ENCODE data around the gene ZDHHC15.
"Not testable (repeated sequence)": the region's sequence is repeated elsewhere in the genome, so short reads cannot be mapped to it uniquely, and the experiment has no call there.

Gene ZDHHC15

DNA sequence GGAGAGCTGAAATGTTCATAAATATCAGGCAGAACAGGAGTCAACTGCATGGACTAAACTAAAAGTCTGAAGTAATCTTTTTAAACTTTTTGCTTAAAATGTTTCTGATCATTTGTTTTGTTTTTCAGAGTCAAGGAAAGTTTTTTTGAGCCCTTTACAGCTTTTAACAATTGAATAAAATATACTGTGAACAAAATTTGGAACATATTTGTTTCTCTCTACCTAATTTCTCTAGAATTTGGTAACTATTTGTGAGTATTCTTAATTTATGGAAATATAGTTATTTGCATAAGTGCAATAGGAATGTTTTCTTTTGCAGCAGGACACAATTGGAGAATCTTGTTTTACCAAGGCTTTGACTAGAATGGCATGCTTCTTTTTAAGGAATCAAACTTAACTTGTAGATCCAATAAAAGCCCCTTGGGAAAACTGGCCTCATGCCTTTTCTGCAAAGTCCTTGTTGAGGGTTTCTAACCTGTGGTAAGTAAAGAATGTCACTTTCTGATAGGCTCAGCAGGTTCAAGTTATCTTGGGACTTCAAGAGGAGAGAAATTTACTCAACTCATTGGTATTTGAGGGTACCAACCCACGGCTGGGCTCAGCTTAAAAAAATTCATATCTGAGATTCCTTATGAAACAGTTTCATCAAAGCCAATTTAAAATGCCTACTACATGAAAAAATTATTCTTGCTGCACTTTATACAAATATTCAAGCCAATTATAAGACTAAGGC is 157.4 kb downstream of the ZDHHC15 start:
- H3K36me3 ChIP-seq (ENCODE audit: insufficient read depth, low read length): no peaks in the 10 kb centered on the region
- no peak overlapping the region for H2AFZ ChIP-seq (ENCODE audit: low read depth, low read length)
- no peak overlapping the region for H3K4me3 ChIP-seq (ENCODE audit: low read length)
- no peaks in the 10 kb centered on the region for H3K27me3 ChIP-seq (ENCODE audit: insufficient read depth, low read length)
- H3K9me3 ChIP-seq (ENCODE audit: low read length): no peaks in the 10 kb centered on the region
- H3K4me1 ChIP-seq (ENCODE audit: insufficient read depth, low read length): peaks cover 11% of the 10 kb centered on the region

DNA sequence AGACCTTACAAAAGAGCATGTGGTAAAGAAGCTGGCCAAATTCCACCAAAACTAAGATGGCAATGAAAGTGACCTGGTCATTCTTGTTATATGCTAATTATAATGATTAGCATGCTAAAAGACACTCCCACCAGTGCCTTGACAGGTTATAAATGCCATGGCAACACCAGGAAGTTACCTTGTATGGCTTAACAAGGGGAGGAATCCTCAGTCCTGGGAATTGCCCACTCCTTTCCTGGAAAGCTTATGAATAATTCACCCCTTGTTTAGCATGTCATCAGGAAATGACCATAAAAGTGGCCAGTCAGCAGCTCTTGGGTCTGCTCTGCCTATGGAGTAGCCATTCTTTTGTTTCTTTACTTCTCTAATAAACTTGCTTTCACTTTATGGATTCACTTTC is 161.0 kb downstream of the ZDHHC15 start:
- Histone ChIP-seq H3K4me3 (ENCODE audit: low read length) (no peak overlapping the region), H3K9me3 (ENCODE audit: low read length) (no peaks in the 10 kb centered on the region), H3K4me1 (ENCODE audit: insufficient read depth, low read length) (peaks cover 8% of the 10 kb centered on the region), H3K36me3 (ENCODE audit: insufficient read depth, low read length) (no peaks in the 10 kb centered on the region), H3K27me3 (ENCODE audit: insufficient read depth, low read length) (no peaks in the 10 kb centered on the region), H2AFZ (ENCODE audit: low read depth, low read length) (no peak overlapping the region)

DNA sequence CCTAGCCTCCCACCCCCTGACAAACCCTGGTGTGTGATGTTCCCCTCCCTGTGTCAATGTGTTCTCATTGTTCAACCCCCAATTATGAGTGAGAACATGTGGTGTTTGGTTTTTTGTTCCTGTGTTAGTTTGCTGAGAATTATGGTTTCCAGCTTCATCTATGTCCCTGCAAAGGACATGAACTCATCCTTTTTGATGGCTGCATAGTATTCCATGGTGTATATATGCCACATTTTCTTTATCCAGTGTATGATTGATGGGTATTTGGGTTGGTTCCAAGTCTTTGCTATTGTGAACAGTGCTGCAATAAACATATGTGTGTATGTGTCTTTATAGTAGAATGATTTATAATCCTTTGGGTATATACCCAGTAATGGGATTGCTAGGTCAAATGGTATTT is 174.2 kb downstream of the ZDHHC15 start:
- not testable (repeated sequence) for H3K4me1 ChIP-seq (ENCODE audit: insufficient read depth, low read length); H3K4me3 ChIP-seq (ENCODE audit: low read length)

DNA sequence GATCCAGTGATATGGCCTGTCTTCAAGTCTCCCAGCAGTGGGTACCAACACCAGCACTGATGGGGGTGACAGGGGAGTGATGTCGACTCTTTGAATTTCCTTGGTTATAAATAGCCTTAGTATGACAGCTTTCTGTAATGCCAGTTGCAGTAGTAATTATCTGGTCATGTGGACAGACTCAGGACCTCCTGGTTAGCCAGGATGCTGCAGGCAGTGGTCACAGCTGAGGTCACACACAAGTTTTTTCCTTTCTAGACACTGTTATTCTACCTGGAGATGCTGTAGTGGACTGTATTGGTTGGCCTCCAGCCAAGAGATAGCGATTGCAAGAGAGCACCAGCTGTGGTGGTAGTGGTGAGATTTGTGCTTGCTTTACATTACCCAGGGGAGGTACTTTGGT is 185.3 kb downstream of the ZDHHC15 start:
- H2AFZ ChIP-seq (ENCODE audit: low read depth, low read length): no peak overlapping the region
- H3K4me1 ChIP-seq (ENCODE audit: insufficient read depth, low read length): no peaks in the 10 kb centered on the region
- no peaks in the 10 kb centered on the region for H3K36me3 ChIP-seq (ENCODE audit: insufficient read depth, low read length)
- no peaks in the 10 kb centered on the region for H3K27me3 ChIP-seq (ENCODE audit: insufficient read depth, low read length)
- H3K9me3 ChIP-seq (ENCODE audit: low read length): no peaks in the 10 kb centered on the region
- H3K4me3 ChIP-seq (ENCODE audit: low read length): no peak overlapping the region

More for the DNA sequence above, 174.2 kb downstream of the ZDHHC15 start:
- not testable (repeated sequence) for H3K9me3 ChIP-seq (ENCODE audit: low read length); H3K36me3 ChIP-seq (ENCODE audit: insufficient read depth, low read length); H3K27me3 ChIP-seq (ENCODE audit: insufficient read depth, low read length); H2AFZ ChIP-seq (ENCODE audit: low read depth, low read length)

DNA sequence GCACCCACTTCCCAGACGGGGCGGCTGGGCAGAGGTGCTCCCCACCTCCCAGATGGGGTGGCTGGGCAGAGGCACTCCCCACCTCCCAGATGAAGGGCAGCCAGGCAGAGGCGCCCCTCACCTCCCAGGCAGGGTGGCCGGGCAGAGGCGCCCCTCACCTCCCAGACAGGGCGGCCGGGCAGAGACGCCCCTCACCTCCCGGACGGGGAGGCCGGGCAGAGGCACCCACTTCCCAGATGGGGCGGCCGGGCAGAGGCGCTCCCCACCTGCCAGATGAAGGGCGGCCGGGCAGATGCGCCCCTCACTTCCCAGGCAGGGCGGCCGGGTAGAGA is 187.7 kb downstream of the ZDHHC15 start:
- no peak overlapping the region for H2AFZ ChIP-seq (ENCODE audit: low read depth, low read length)
- no peaks in the 10 kb centered on the region for H3K36me3 ChIP-seq (ENCODE audit: insufficient read depth, low read length)
- H3K4me3 ChIP-seq (ENCODE audit: low read length): no peak overlapping the region
- no peaks in the 10 kb centered on the region for H3K4me1 ChIP-seq (ENCODE audit: insufficient read depth, low read length)
- no peaks in the 10 kb centered on the region for H3K9me3 ChIP-seq (ENCODE audit: low read length)
- H3K27me3 ChIP-seq (ENCODE audit: insufficient read depth, low read length): no peaks in the 10 kb centered on the region

DNA sequence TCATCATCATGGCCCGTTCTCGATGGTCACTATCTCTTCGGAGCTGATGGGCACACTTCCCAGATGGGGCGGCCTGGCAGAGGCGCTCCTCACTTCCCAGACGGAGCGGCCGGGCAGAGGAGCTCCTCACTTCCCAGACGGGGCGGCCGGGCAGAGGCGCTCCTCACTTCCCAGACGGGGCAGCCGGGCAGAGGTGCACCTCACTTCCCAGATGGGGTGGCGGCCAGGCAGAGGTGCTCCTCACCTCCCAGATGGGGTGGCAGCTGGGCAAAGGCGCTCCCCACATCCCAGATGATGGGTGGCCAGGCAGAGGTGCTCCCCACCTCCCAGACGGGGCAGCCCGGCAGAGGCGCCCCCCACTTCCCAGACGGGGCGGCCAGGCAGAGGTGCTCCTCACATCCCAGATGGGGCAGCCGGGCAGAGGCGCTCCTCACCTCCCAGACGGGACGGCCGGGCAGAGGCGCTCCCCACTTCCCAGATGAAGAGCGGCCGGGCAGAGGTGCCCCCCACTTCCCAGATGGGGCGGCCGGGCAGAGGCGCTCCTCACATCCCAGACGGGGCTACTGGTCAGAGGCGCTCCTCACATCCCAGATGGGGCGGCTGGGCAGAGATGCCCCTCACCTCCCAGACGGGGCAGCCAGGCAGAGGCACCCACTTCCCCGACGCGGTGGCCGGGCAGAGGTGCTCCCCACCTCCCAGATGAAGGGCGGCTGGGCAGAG is 188.3 kb downstream of the ZDHHC15 start:
- not testable (repeated sequence) for H3K4me3 ChIP-seq (ENCODE audit: low read length); H3K36me3 ChIP-seq (ENCODE audit: insufficient read depth, low read length); H3K27me3 ChIP-seq (ENCODE audit: insufficient read depth, low read length); H2AFZ ChIP-seq (ENCODE audit: low read depth, low read length); H3K9me3 ChIP-seq (ENCODE audit: low read length); H3K4me1 ChIP-seq (ENCODE audit: insufficient read depth, low read length)

DNA sequence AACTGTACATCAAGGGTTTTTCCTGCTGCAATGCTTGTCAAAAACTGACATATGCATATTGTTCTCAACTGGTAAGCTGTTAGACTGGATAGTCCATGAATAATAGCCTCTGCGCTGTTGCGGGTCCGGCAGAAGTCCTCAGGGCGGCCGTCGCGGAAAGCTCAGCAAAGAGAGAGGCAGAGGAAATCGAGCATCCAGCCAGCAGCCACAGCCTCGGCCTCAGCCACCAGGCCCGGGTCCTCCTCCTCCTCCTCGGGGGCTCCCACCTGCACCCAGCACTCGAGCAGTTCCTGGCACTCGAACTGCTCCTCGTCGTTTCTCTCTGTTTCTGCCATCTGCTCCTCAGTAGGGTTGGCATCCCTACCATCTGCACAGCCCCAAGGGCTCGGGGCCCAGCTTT is 195.2 kb downstream of the ZDHHC15 start:
- Histone ChIP-seq H3K36me3 (ENCODE audit: insufficient read depth, low read length) (peaks cover 8% of the 10 kb centered on the region), H3K9me3 (ENCODE audit: low read length) (peaks cover 2% of the 10 kb centered on the region), H3K27me3 (ENCODE audit: insufficient read depth, low read length) (no peaks in the 10 kb centered on the region), H3K4me1 (ENCODE audit: insufficient read depth, low read length) (no peaks in the 10 kb centered on the region), H2AFZ (ENCODE audit: low read depth, low read length) (no peak overlapping the region), H3K4me3 (ENCODE audit: low read length) (no peak overlapping the region)
